IPS-NIHi11 (cell line): ENCODE measurements around the gene GJB6.
"Not testable (repeated sequence)": the region's sequence is repeated elsewhere in the genome, so short reads cannot be mapped to it uniquely, and the experiment has no call there.

Experiments used
- DNase-seq: peaks from one replicate; pipeline ENCODE4 v3.0.0; 2012; ENCODE audit warnings: mixed read lengths, low spot score

GJB6 gene

DNA sequence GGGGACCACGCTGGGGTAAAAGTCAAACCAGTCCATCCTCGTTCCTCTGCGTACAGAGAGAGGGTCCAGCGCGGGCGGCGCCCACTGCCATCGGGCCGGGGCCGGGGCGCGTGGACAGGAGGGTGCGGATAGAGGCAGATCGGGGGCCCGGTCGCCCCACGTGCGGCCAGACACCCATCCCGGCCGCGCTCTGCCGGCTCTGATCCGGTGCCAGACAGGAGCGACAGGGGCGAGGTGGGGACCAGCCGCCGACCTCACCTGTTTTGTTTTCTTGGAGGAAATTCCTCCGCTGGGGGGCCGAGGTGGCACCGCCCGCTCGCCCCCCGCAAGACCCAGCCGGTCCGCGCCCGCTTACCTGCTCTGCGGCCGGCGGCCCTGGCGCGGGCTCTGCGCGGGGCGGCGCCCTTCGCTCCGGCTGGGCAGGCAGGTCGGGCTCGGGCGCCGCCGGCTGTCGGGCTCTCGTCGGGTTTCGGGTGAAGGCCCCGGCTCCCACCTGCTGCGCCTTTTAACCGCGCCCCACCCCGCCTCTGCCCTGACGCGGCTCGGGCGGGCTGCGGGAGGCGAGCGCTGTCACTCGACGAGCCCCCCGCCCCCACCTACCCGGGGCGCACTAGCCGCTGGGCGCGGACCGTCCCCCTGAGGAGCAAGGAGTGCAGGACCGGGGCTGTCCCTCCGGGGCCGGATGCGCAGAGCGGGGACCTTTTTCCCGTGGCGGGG is at the start of gene GJB6:
Gene GJB6, minus strand, starts transcription at position 481 of the 717 bp plus-strand sequence. CDS start 8,839 bp downstream, outside the sequence.
- DNase-seq, result peak; percentile 90

DNA sequence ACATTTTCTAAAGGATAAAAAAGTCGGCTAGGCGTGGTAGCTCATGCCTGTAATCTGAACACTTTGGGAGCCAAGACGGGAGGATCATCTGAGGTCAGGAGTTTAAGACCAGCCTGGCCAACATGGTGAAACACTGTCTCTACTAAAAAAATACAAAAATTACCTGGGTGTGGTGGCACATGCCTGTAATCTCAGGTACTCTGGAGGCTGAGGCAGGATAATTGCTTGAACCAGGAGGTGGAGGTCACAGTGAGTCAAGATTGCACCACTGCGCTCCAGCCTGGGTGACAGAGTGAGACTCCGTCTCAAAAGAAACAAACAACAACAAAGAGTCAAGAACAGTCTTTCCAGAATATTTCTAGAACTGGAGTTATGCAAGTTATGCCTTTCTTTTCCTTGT is 44.8 kb upstream of the GJB6 start:
- DNase-seq, result not testable (repeated sequence)

DNA sequence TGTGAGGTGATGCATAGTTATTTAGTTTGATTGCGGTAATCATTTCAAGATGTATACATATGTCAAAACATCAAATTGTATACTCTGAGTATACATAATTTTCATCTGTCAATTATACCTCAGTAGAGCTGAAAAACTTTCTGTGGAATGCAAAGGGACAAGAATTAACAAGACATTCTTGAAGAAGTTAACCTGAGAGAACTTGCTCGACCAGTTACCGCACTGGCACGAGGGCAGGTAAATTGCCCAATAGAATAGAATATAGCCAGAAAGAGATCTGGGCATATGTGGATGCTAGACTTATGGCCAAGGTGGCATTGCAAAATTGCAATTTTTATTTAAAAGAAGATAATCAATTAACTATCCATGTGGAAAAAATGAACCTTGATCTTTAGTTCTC is 42.3 kb upstream of the GJB6 start:
- no peak for DNase-seq

DNA sequence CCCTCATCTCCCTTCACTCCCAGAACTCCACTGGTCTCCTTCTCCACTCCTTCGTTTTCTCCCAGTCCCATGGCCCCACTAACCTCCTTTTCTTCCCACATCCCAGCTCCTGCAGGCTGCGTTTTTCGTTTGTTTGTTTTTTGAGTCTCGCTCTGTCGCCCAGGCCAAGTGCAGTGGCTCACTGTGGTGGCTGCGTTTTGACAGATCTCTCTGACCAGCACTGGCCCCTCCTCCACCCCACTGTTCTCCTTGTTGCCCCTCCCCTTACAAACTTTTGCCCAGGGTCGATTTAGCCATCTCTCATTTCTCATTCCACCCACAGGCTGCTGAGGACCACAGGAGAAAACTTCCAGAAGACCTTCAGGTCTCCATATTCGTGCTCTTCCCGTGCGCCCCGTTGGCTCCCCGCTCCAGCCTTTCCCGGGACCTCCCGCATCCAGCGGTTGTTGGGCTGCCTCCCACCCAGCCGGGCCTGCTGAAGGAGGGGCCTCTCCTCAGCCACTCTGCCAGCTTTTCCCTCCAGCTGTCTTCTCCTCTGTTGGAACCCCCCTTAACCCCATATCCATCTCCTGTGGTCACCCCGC is 40.6 kb upstream of the GJB6 start:
- no peak for DNase-seq

DNA sequence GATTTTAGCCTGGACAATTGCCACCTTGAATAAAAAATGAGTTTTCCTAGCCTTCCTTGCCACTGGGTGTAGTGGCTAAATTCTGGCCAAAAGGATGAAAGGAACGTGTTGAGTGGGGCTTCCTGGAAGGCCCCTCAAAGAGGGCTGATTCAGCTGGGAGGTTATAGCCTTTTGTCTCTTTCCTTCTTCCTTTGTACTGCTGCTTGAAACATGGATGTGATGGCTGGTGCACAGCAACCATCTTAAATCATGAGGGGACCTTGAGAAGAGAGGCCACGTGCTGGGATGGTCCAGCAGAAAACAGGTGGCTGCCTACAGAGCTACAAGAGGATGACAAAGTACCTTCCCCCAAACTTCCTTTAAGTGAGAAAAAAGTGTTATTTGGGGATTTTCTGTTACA is 40.0 kb upstream of the GJB6 start:
- no peak for DNase-seq

DNA sequence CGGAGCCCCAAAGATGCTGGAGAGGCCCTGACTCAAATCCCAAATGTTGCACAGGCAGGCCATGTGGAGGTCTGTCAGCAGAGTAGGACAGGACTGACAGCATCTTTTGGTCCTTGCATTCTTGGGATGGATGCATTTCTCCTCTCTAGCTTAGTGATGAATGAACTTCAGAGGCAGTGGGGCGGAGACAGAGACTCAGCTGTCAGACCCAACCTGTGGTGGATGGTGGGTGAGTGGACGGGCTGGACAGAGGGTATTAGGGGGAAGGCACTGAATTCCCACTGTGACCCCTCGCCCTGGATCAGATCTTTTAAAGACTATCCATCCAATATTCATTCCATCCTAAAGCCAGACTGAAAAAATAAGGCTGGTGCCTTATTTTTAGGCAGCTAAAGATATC is 39.3 kb upstream of the GJB6 start:
- DNase-seq, result no peak

DNA sequence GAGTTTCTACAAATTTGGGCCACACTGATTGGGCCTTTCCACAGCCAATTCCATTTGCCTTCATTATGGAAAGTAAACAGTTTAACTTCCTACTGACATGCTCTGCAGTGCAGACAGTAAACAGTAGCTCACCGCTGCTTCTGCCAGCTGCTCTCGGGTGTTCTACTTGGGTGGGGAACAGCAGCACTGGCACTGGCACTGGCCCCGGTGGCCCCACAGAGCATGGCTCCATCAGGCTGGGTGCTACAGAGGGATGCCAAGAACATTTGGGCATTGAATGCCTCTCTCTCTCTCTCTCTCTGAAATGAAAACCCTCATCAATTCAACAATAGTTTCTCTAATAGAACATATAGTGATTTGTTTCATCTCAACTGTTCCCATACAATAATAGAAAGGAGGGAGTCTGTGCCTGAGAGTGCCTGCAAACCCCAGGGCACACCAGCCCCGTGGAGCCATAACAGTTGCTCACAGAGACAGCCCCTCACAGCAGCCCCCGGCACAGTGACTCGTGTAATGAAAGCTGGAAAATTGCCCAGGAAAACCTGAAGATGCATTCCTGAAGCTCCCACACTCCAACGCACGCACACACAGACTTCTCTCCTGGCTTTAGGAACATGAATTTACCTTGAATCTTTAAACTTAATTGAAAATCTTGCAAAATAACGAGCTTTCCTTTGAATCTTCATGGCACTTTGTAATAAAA is 38.2 kb upstream of the GJB6 start:
- no peak for DNase-seq

DNA sequence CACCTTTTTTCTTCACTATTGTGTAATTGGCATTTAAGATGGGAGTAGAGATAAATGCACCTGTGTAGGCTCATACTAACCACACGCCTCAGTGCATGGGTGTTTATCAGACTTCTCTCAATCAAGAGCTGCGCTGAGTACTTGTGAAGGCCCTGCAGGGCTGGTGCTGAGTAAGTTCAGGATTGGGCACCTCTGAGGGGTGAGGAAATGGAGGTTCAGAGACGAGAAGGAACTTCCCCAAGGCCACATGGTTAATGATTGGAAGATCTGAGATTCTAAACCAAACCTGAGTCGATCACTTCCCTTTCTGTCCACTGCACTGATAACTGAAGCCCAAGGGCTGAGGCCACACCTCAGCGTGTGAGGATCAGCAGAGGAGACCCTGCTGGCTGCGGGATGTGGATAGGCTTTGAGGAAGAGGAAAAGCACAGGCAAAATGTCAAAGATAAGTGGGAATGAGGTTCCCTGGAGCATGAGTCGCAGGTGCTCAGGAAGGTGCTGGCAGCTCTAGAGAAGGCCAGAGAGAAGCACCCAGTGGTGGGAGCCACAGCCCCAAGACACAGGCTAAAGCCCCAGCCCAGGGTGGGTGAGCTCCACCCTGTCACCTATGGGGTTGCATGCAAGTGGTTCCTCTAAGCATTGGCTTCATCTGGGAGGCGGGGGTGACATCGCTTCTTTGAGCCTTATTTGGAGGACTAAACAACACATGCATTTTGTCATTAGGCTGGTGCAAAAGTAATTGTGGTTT is 32.3 kb upstream of the GJB6 start:
- DNase-seq, result no peak

DNA sequence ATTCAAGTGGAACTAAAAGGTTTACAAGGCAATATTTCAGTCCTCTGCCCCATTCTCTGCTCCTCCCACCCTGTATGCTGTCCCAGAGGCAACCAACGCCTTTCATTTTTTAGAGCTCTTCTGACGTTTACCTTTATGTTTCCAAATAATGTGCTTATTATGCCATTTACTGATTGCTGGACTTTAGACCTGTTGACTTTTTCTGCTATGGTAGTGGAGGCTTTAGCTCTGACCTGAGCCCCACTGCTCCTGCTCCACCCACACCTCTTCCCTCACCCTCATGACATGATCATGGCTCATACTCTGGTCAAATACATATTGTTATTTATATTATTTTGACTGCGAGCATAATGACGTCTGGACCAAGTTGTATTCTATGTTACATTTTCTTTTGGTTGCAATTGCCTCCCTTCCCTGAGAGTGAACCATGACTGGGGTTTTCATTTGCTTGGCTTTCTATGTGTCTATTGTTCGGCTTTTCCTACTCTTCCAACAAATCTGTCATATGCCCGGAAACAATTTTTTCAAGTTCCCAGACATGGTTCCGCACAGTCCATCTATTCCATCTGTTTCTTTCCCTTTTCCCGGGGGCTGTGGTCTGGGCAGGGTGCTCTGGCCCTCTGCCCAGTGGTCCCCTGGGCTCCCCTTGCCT is 31.4 kb upstream of the GJB6 start:
- no peak for DNase-seq

DNA sequence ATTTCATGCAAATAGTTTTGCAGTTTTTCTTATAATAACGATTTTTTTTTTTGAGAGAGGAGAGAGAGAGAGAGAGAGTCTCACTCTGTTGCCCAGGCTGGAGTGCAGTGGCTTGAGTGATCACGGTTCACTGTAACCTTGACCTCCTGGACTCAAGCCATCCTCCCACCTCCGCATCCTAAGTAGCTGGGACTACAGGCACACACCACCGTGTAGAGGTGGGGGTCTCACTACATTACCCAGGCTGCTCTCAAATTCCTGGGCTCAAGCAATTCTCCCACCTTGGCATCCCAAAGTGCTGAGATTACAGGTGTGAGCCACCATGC is 26.8 kb upstream of the GJB6 start:
- DNase-seq, result no peak

DNA sequence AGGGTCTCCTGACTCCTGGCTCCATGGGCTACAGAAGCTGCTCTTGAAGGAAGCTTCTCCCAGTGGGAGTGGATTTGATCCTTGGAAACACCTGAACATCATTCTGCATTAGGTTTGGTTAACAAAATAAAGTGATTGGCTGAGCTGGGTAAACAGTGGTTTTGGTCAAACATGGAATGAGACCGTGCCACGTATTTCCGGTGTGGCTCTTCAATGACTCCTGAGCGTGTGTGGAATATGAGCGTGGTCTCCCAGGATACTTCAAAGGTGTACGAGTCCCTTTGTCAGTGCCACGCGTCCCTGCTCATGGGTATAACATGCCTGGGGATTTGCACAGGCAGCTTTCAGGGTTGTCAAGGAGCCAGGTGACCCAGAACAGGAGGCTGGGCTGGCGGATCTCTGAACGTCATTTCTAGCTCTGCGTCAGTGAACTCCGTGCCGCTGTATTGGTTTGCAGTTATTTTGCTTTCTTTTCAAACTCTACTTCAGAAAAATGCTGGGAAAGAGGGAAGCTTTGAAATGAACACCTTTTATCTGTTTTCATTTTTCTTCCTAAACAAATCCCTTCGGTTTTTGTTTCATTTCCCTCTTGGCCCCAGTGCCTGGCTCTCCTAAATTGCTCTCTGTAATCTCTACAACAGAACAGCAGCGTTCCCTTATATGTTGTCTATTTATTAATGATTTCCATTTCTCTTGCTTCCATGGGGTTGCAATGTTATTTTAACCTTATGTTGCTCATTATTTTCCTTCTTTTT is 26.3 kb upstream of the GJB6 start:
- no peak for DNase-seq

DNA sequence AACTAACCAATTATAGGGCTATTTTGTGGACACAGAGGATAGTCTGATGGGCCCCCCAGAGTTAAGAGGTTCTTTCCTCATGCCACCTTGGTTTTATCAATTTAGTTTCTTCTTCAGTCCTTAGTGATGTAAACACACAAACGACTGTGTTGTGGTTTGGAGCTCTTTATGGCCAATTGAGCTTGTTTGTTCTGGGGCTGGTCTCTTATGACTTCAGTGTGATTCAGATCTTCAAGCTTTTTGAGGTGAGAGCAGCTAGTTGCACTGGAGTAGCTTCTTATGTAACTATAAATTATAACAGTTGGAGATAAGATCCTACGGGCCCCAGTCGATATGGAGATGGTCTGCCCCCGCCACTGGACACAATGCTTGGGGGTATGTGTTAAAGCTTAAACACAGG is 22.0 kb upstream of the GJB6 start:
- no peak for DNase-seq

DNA sequence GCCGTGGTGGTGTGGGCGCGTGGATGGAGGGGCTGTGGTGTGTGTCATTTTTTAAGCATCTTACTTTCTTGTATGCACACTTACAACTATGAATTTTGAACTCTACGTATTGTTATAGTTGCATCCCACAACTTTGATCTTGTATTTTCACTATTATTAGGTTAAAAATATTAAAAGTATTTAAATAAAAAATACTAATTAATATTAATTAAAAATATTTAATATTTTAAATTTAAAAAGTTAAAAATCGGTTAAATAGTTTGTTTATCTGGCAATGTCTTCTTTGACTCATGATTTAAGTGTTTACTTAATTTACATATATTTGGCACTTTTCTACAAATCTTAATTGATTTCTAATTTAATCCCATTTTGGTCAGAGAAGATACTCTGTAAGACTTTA is 17.8 kb upstream of the GJB6 start:
- DNase-seq, result no peak

DNA sequence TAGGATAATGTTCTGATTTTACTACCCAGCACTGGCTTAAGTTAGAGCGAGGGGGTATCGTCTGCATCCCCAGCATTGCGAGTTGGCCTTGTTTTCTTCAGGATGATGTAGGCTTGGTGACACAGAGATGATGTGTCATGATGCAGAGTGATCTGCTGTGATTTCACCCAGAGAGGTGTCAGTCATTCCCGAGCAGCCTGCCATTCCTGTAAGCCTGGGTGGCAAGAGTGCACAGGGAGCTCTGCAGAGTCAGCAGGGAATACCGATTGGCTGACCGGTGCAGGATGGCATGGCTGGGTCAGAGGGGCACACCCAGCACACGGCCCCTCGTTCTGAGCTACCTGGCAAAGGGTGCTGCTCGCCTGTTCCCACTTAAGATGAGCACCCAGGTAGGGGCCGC is 15.8 kb upstream of the GJB6 start:
- DNase-seq, result no peak

DNA sequence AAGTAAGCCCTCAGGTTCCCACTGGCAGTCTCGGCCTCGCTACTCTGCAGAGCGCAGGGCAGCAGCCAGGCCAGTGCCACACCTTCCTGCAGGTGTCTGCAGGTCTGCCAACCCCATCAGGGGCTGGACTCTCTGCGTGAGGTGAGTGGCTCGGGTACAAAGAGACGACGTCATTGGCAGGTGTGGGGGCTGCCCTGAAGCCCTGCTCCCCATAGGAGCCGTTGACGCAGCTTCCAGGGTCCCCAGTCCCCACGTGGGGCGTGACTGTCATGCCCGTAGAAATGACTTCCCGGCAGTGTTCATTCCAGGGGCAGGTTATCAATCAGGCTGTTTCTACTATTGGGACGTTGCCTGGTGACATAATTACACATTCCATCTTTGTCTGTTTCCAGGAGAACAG is 15.3 kb upstream of the GJB6 start:
- DNase-seq, result no peak

DNA sequence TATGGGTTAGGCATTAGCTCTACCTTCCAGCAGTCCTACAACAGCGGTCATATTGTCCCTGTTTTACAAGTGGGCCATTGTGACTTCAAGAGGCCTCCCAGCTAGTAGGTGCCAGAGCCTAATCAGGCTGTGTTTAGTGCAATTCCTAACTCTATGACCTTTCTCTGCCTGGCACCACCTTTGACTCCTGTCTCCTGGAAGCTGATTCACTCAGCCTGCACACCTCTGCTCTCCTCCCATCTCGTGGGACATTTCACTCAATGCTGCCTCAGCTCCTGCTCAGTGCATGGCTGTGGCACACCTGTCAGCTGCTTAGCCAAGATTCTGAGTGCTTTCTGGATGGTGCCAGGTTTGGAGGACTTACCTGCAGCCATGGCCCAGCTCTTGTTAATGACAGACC is 9.5 kb upstream of the GJB6 start:
- no peak for DNase-seq

DNA sequence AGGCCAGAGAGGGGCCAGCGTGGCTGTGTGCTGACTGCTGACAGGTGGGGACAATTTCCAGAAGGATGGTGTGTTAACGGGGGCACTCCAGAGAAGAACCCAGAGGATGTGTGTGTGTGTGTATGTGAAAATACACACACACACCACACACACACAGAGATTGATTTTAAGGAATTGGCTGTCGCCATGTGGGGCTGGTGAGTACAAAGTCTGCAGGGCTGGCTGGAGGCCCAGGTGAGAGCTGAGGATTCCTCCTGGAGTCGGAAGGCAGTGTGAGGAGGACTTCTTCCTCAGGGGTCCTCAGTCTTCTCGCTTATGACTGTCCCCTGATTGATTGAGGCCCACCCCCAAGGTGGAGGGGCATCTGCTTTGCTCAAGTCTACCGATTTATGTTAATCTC is 7.6 kb upstream of the GJB6 start:
- no peak for DNase-seq

DNA sequence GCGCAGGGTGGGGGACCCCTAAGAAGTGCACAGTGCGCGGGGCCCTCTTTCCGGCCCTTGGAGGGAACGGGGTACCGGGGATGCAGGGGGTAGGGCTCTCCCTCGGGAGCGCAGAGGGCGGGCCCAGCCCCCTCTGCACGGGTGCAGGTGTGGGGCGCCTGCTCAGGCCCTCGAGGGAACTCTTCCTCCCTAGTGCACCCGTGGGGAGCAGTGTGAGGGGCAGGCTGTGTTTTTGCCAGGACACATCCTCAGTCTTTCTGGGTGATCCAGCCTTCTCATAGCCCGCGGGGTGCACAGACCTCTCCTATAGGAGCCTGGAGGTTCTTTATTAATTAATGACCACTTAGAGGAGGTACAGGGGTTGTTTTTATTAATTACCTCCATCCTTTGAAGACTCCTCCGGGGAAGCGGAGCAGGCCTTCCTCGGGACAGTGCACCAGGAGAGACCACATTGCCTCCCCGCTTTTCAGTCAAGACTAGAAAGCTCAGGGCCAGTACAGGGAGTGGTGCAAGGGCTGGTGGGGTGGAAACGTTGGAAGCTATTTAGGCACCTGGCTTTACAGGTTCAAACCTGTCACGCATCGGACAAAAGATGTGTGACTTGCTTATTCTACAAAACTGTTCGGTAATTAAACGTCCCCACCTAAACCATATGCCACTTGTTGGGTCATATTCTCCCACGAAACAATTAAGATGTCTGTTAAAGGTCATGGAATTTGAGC is 598 bp upstream of the GJB6 start:
- no peak for DNase-seq

DNA sequence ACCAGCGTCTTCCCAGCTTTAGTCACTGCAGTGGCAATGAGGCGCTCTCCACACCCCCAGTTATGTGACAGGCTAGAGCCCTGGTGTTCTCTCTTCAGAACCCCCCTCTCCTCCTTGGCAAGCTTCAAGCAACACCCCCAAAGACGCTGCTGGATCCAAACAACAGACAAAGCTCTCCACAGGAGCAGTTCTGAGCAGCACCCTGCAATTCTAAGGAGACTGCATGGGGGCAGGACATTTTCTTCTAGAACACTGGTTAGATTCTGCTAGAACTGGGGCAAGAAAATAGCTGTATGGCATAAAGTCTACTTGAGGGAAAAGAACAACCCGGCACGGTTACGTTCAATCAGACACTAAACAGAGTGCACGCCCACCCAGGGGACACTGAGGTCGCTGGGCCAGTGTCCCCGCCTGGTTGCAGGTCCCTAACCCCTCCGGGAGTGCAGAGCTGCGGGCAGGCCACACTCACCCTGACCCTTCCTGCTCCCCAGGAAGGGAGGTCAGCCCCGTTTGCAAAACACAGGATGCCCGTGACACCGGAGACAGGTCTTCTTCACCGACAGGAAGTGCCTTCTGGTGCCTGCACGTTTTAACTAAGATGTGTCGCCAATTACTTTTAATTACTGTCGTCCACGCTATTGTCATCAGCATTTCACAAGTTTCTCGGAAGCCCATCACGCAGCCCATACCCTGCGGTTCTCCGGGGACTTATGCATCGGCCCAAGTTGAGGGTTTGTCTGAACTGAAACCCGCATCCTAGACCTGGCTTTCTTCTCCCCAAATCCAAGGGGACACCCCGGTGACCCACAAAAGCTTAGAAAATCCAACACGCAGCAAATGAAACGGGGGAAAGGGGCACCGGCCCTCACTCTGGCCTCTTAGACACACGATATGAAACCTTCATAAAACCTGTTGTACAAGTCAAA is 943 bp downstream of the GJB6 start:
- no peak for DNase-seq

DNA sequence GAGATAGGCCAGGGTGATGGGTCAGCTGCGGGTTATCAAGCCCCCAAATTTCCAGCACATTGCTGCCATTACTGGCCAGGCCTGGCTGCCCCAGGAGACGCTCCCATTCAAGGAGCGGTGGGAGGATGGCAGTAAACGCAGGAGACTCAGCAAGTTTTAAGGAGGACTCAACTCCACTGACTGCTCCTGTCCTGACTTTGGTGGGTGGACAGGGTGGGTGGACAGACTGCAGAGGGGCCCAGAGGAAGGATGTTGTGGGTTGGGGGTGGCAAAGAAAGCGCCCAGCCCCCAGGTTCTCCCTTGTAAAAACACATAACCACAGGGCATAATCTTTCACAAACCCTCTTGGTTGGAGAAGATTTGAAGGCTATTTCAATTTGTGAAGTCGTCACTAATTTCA is 4.4 kb downstream of the GJB6 start:
- no peak for DNase-seq
